ENCODE results near the gene CPSF7. TPM values are rescaled to one million over a fixed set of nuclear protein-coding genes. Genes with fewer than 3 reads are reported as not detected.

CPSF7 gene
- polyA plus RNA-seq, 1 donor, result 78.3 TPM

DNA sequence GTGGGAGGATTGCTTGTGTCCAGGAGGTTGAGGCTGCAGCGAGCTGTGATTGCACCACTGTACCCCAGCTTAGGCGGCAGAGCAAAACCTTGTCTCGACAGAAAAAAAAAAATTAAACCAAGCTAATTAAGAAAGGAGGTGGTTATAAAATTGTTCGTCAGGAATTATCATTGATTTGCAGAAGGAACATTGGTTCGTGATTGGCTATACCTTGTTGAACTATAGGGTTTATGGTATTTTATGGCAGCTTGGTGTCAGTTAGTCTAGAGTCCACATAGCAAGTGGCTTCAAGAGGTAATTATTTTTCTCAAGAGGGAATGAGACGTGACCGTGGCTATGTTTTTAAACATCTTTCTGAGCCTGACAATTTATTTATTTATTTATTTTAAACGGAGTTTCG, 48.9 kb downstream of the CPSF7 start:
- no peak for DNase-seq

DNA sequence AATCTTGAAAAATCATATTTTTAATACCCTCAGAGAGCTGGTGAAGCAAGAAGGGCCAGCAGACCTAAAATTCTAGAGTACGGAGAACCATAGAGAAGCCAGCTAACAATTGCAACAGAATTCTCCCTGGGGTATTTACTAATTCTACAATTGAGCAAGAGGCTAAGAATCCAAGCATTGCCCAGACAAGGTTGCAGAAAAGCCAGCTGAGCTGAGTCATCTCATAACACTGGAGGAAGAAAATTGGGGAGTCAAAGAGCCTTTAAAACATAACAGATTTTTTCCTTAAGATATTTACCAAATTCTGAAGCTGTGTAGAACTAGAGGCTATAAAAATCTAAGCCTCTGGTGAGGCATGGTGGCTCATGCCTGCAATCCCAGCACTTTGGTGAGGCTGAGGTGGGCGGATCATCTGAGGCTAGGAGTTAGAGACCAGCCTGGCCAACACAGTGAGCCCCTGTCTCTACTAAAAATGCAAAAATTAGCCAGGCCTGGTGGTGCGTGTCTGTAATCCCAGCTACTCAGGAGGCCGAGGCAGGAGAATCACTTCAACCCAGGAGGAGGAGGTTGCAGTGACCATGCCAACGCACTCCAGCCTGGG, 51.0 kb downstream of the CPSF7 start:
- no peak for DNase-seq

DNA sequence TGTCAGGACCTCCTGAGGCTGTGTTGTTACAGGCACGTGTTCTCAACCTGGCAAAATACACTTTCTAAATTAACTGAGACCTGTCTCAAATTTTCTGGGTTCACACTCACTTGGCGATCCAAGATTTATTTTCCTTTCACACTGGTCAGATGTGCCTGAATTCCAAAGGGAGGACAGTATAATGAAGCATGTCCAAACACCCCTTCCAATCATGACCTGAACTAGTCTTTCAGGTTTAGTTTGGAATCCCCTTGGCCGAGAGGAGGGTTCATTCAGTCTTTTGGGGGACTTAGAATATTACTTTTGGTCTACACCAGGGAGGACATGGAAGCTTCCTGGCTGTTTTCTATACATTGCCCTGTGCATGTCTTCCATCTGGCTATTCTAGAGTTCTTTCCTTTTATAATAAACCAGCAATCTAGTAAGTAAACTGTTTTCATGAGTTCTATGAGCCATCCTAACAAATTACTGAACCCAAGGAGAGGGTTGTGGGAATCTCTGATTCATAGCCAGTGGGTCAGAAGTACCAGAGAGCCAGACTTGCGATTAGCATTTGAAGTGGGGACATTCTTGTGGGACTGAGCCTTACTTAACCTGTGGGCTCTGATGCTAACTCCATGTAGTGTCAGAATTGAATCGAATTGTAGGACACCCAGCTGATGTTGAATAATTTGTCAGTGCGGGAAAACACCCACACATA, 52.2 kb downstream of the CPSF7 start:
- no peak for DNase-seq

GRCh38 chr11:61375761-61376108, 54.0 kb downstream of the CPSF7 start:
- DNase-seq, result no peak

DNA sequence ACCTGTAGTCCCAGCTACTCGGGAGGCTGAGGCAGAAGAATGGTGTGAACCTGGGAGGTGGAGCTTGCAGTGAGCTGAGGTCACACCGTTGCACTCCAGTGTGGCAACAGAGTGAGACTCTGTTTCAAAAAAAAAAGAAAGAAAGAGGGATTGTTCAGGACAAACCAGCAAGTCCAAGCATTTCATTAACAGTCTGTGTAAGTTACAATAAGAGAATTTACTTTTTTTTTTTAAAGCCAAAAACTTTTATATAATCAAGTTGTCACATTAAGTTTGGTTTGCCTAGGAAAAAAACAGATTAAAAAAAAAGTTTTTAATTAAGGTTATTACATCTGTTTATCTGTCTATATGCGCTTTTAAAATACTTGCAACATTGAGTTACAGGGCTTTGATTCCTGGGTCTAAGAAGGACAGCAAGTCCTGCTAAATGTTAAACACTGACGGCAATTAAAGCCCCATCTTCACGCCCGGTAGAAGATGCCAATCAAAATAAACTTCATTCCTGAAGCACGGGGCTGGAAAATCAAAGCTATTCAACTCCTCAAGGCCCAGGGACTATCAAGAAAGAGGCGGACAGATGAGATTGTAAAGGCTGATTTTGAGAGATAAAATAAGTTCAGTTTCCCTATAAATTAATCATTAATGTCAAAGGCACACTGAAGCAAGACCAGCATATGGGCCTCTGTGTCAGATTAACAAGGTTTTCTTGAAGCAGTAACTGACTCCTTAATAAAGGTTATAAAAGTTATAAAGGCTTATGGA, 56.9 kb downstream of the CPSF7 start:
- no peak for DNase-seq

- DNase-seq, result no peak
Observed at GRCh38 chr11:61370349-61371005, 59.3 kb downstream of the CPSF7 start.

- DNase-seq, result no peak
Observed at GRCh38 chr11:61369372-61370348, 60.1 kb downstream of the CPSF7 start.

DNA sequence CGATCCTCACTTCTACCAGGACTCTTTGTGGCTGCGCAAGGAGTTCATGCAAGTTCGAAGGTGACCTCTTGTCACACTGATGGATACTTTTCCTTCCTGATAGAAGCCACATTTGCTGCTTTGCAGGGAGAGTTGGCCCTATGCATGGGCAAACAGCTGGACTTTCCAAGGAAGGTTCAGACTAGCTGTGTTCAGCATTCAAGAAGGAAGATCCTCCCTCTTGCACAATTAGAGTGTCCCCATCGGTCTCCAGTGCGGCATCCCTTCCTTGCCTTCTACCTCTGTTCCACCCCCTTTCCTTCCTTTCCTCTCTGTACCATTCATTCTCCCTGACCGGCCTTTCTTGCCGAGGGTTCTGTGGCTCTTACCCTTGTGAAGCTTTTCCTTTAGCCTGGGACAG, 61.1 kb downstream of the CPSF7 start:
- no peak for DNase-seq

DNA sequence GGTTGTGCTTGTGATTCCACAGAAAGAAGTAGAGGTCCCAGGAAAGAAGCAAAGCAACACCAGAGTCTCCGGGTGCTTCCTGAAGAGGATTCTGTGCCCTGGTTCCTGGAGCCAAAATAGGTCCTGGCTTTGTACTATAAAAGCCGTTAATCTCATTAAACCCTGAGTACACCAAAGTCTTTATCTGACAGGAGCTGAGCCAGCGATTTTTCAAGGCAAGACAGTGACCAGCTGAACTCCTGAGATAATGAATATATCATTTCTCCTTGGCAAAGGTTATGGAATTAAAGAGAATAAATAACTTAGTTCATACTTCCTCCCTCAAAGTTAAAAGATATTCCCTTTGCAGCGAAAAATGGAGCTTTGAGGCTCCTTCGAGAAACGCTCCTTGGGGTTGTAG, 62.4 kb downstream of the CPSF7 start:
- DNase-seq, result no peak

DNA sequence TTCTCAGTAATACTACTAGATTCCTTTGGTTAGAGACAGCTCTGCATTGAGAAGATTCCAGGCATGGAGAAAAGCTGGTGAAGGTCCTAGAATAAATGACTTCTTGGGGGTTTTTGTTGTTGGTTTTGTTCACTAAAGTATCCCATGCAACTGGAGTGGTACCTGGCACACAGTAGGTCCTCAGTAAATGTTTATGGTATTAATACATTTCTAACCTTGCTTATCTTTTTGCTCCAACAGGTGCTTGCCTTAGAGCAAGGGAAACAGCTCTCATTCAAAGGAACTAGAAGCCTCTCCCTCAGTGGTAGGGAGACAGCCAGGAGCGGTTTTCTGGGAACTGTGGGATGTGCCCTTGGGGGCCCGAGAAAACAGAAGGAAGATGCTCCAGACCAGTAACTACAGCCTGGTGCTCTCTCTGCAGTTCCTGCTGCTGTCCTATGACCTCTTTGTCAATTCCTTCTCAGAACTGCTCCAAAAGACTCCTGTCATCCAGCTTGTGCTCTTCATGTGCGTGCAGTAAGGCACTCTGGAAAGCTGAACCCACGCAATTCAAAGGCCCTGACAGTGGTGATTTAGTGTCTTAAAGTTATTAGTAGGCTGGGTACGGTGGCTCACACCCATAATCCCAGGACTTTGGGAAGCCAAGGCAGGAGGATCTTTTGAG, 65.6 kb downstream of the CPSF7 start:
- no peak for DNase-seq

GRCh38 chr11:61362542-61362875, 67.3 kb downstream of the CPSF7 start:
- no peak for DNase-seq

DNA sequence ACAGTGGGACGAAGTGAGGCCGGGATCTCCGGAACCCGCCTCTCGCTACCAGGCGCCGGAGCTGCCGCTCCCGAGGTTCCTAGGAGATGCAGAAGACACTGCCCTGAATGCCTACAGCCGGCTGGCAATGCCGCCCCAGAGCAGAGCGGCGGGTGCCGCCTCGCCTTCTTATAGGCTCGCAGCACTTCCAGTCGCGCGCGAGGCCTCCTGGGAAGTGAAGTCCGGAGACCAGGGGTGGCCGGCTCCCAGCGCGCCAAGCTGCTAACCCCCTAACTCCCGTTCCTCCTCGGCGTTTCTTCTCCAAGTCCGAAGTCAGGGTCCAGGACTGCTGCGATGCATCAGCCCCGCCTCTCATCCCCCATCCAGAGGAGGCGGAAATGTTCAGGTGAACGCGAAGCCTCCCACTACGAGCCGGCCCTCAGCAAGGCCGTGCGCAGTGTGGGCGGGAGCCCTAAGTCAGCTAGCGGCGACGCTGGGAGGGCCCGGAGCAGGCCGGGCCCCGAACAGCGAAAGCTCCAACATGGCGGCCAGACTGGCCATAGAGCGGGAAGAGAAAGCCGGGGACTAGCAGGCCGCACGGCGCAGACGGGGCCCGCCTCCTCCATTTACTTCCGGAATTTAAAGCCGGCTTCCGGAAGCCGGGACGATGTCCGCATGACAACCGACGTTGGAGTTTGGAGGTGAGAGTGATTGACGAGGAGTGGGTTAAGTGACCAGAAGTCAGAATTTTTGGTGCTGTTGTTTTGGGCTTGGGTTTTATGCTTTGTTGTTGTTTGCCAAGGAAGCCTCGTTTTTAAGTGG, 67.8 kb downstream of the CPSF7 start, which contains the start of the genes CYB561A3 and TMEM138:
TSS of gene CYB561A3 (minus strand) at position 142 of the 801 bp plus-strand sequence. CDS start 5,169 bp downstream, outside the sequence.
TSS of gene TMEM138 (plus strand) at position 634 of the 801 bp plus-strand sequence. CDS start 2,017 bp downstream, outside the sequence.
- DNase-seq, result peak; percentile 92

DNA sequence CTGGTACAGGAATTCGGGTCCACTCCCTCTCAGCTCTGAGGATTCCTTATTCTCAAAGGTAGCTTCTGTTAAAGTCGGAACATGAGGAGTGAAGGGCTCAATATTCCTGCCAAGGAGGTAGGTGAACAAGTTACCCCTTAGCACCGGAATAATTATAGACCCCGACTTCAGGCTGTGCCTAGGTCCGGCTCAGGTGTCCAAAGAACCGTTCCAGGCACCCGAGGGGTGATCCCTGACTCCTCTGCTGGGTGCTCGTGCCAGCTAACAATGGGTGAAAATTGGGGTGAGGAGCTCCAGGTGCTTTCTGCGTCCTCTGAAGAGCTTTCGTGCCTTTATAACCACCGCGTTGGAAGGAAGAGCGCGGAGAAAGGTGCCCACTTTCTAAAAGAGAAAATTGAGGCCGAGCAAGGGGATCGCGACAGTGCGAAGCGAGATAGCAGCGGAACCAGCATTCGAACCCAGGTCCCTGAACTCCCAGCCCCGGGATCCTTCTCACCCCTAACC, 68.5 kb downstream of the CPSF7 start:
- no peak for DNase-seq

- no peak for DNase-seq
Observed at GRCh38 chr11:61359516-61359915, 70.3 kb downstream of the CPSF7 start.

- DNase-seq, result no peak
Observed at GRCh38 chr11:61358566-61358965, 71.2 kb downstream of the CPSF7 start.

DNA sequence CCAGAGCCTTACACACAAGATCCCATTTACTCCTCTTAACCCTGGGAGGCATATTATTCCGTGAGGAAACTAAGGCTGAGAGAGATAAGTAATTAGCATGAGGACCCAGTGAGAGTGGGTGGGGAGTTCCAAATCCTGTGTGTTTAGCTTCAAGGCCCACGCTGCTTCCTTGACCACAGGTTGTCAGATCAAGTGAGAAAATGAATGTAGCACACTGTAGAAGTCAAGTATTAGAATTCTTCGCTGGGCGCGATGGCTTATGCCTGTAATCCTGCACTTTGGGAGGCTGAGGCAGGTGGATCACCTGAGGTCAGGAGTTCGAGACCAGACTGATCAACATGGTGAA, 71.9 kb downstream of the CPSF7 start:
- no peak for DNase-seq

DNA sequence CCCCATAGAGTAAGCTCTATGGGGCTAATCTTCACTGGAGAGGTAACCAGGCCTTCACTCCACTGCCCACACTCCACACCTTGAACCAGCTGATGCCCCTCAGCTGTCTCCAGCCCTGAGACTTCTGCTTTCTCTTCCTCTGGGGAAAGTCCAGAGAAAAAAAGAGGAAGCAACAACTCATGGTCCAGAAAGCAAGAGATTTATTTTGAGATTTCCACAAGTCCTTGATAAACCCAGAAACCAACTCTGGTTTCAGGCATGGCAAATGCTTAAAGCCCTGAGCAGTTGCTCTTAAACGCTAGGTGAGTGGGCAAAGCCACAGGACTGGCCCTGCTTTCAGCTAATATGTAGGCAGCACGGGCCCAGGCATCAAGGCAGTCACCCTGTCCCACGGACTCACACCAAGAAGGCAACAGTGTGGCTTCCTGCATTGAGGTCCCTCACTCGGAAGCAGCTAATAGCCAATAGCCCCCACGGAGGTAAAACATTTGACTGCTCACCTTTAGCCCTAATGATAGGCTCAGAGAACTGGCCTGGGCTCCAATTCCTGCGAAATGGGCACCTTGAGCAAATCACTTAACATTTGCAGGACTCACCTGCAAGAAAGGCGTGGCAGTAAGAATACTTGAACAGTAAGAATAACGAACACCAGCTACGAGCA, 72.4 kb downstream of the CPSF7 start:
- DNase-seq, result no peak

GRCh38 chr11:61356706-61357105, 73.1 kb downstream of the CPSF7 start:
- no peak for DNase-seq

- DNase-seq, result no peak
Observed at GRCh38 chr11:61354208-61354607, 75.6 kb downstream of the CPSF7 start.
